HL-60 (cell line): ENCODE results near the gene PACSIN1.

Experiments used
- CTCF ChIP-seq: IDR thresholded peaks from one replicate; pipeline ENCODE4 v1.5.1; 2011; ENCODE audit warnings: low read length, control low read depth, inconsistent platforms; ENCODE audit not compliant: insufficient read depth
- POLR2AphosphoS5 ChIP-seq: IDR thresholded peaks from 2 replicates; pipeline ENCODE4 v1.6.1; 2012; ENCODE audit warnings: low read depth

DNA sequence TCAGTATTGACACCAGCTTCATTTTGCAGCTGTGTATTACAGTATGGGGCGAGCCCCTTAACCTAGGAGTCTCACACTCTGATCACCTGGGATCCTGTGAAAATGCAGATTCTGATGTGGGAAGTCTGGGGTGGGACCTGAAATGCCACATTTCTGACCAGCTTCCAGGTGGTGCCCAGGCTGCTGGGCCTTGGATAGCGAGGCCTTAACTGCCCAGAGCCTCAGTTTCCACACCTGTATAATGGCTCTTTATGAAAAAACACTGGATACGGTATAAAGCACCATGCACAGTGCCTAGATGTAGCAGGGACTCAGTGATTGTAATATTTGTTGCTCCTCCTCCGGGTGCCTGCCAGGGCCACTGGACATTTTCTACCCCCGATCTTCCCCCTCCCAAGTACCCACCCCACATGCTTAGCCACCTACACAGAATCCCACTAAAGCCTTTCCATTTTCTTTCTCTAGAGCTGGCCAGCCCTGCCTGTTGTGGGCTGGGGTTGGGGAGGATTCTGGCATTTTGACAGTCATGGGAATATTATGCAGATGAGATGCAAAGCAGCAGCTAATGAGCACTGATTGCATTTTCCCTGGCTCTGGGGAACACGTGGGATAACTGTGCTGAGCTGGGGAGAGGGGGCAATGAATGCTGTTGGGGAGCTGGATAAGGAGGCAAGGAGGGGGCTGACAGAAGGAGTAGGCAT is 45.5 kb downstream of the PACSIN1 start:
- TF ChIP-seq CTCF (no peak), POLR2AphosphoS5 (no peak)
